GM19468 (cell line): Measurements from ENCODE around the gene MALT1.
A peak's percentile ranks its signal among the peaks of the same experiment; 100 is the strongest.

Experiments
- ATAC-seq: cut with Tn5 transposase; IDR thresholded peaks from one replicate; pipeline ENCODE4 v1.9.1; 2021; ENCODE audit warnings: mild to moderate bottlenecking, moderate library complexity, moderate number of reproducible peaks; ENCODE audit not compliant: unreplicated experiment; ENCODE audit errors: extremely low read depth

MALT1 gene

DNA sequence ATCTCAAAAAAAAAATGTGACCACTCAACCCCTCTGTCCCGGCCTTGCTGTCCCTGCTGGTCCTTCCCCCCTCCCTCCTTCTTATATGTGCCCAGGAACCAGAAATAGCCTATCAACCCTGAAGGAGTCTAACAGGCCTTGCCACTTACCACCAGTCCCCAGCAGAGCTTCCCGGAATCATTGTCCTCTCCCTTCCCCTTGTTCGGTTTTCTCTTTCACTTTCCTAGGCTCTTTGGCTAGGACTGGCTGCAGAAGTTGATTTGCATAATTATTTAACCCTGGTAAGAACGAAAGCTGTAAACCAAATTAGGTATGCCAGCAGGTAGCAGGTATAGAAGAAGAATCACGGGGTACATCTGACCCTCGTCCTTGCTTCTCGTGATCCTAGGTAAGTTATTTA lies 120.8 kb downstream of the MALT1 start:
- ATAC-seq, result peak; percentile 85

DNA sequence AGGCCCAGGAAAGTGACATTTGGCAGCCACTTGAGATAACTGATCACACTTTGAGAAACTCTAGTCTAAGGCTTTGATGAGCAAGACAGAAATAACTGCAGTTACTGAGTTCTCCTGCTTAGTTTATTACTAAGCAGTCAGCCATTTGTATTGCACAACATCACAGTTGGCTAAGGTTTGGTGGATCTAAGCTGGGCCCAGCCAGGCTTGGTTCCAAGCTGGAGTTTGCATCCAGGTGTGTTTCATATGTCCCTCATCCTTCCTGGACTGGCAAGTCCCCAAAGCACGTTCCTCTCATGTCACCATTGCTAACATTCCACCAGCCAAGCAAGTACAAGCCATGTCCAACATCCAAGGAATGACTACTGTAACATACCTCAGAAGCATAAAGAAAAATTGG lies 122.1 kb downstream of the MALT1 start:
- no peak for ATAC-seq

DNA sequence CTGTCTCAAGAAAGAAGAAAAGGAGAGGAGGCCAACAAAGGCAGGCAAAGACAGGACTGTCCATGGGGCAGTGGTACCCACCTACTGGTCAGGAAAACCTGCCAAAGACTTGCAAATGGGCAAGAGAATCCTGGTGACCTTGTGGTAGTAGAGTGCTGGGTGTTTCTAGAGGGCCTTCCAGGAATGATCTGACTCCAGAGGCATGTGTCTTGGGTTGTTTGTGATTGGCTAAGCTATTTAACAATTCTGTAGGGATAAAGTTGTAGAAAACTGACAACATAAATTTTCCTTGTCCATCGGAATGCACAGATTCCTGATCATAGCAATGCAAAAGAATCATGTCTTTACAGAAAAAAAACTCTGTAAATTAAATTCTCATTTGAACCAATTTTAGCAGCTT lies 125.0 kb downstream of the MALT1 start:
- ATAC-seq, result no peak

DNA sequence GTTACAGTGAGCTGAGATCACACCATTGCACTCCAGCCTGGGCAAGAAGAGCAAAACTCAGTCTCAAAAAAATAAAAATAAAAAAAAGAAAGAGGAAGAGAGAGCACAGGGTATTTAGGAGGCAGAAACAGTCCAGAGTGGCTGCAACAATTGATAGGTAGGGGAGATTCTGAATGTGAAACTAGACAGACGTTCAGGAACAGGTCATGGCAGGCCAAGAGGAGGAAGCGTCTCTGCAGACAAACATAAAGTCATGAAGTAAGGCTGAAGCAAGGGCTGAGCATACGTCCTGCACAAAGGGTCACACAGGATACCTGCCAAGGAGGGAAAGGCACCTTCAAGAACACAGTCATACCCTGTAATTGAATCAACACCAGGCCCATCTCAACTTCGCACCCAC lies 129.3 kb downstream of the MALT1 start:
- ATAC-seq, result peak; percentile 43

DNA sequence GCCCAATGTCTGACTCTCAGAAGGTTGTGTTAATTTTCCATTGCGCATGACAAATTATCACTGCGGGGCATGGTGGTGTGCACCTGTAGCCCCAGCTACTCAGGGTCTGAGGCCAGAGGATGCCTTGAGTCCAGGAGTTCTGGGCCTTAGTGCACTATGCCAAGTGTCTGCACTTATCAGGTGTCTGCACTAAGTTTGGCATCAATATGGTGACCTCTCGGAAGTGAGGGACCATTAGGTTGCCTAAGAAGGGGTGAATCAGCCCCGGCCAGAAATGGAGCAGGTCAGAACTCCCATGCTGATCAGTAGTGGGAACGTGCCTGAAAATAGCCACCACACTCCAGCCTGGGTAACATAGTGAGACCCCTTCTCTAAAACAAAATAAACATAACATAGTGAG lies 131.7 kb downstream of the MALT1 start:
- no peak for ATAC-seq

DNA sequence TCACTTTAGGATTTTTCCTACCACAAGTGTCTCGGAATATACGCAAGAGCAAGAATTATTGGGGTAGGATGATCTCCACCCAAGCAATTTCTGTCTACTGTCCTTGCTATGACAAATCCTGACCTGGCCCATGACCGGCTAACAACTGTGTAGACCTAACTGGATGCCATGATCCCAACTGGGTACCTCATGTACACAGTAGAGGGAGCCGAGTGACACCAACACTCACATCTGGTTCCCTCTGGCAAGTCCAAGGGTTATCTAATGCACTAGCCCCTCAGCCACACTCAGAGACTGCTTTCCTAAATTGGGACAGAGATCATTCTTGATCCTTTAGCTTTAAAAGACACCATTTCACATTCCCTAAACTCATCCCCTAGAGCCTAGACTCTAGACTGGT lies 132.7 kb downstream of the MALT1 start:
- ATAC-seq, result no peak
